GM23248 (cell line): ENCODE measurements around the gene PRKAR1B. TPM values are rescaled to one million over a fixed set of nuclear protein-coding genes. Genes with fewer than 3 reads are reported as not detected.
"Not testable (repeated sequence)": the region's sequence is repeated elsewhere in the genome, so short reads cannot be mapped to it uniquely, and the experiment has no call there.

Experiments
- DNase-seq: peaks from one replicate; pipeline ENCODE4 v3.0.0-alpha.2; 2015
- H2AFZ ChIP-seq: fragments of 200-600 bp; sonication (generic); 2 replicates; pipeline ENCODE4 v1.6.1; 2016; ENCODE audit warnings: antibody characterized with exemption
- H3F3A ChIP-seq: fragments of 200-600 bp; sonication (generic); 2 replicates; pipeline ENCODE4 v1.6.1; 2016; ENCODE audit warnings: mild to moderate bottlenecking, antibody characterized with exemption, mixed run types; ENCODE audit not compliant: insufficient read depth
- H3K27ac ChIP-seq: fragments of 200-600 bp; sonication (generic); 2 replicates; pipeline ENCODE4 v1.5.1; 2016; ENCODE audit warnings: mild to moderate bottlenecking
- H3K27me3 ChIP-seq: fragments of 200-600 bp; sonication (generic); replicated peaks from 2 replicates; pipeline ENCODE4 v1.6.1; 2016; ENCODE audit warnings: mild to moderate bottlenecking; ENCODE audit not compliant: insufficient read depth
- H3K36me3 ChIP-seq: fragments of 200-600 bp; sonication (generic); 2 replicates; pipeline ENCODE4 v1.6.1; 2016; ENCODE audit warnings: low read depth, mild to moderate bottlenecking
- H3K4me1 ChIP-seq: fragments of 200-600 bp; sonication (generic); 2 replicates; pipeline ENCODE4 v1.6.1; 2016; ENCODE audit warnings: mild to moderate bottlenecking; ENCODE audit not compliant: insufficient read depth
- H3K4me2 ChIP-seq: fragments of 200-600 bp; sonication (generic); one replicate; pipeline ENCODE4 v1.6.1; 2016; ENCODE audit warnings: mild to moderate bottlenecking; ENCODE audit not compliant: unreplicated experiment
- H3K4me3 ChIP-seq: fragments of 200-600 bp; sonication (generic); 2 replicates; pipeline ENCODE4 v1.5.1; 2016; ENCODE audit warnings: mild to moderate bottlenecking
- H3K79me2 ChIP-seq: fragments of 200-600 bp; sonication (generic); 2 replicates; pipeline ENCODE4 v1.6.1; 2016; ENCODE audit warnings: mild to moderate bottlenecking; ENCODE audit not compliant: insufficient read depth
- H3K9ac ChIP-seq: fragments of 200-600 bp; sonication (generic); 2 replicates; pipeline ENCODE4 v1.6.1; 2016; ENCODE audit warnings: mild to moderate bottlenecking
- H3K9me2 ChIP-seq: fragments of 200-600 bp; sonication (generic); 2 replicates; pipeline ENCODE4 v1.6.1; 2016; ENCODE audit warnings: mixed run types, mild to moderate bottlenecking, moderate library complexity; ENCODE audit not compliant: insufficient read depth
- H3K9me3 ChIP-seq: fragments of 200-600 bp; sonication (generic); one replicate; pipeline ENCODE4 v1.6.1; 2017; ENCODE audit warnings: low read depth
- H4K20me1 ChIP-seq: fragments of 200-600 bp; sonication (generic); 2 replicates; pipeline ENCODE4 v1.6.0; 2016; ENCODE audit not compliant: insufficient read depth
- EZH2 ChIP-seq: fragments of 200-600 bp; sonication (generic); IDR thresholded peaks from 2 replicates; pipeline ENCODE4 v1.6.1; 2018; ENCODE audit warnings: antibody characterized with exemption, mild to moderate bottlenecking; ENCODE audit not compliant: insufficient read depth, poor library complexity, severe bottlenecking
- EZH2phosphoT487 ChIP-seq: fragments of 200-600 bp; sonication (generic); IDR thresholded peaks from 2 replicates; pipeline ENCODE4 v1.6.1; 2018; ENCODE audit warnings: antibody characterized with exemption, moderate library complexity, mild to moderate bottlenecking, low read depth; ENCODE audit not compliant: insufficient read depth
- WGBS, 2 experiments: methylation state at CpG; one replicate each; pipeline ENCODE4 v1.1.6; 2015 to 2017; ENCODE audit warnings: low lambda C conversion rate in 2 of 2, low coverage in 1 of 2; ENCODE audit errors: missing lambda C conversion rate in 2 of 2; 5-methylcytosine and 5-hydroxymethylcytosine counted together
- in situ Hi-C: fragments of 300-500 bp; cut with MboI; formaldehyde crosslinking; loops from 2 replicates; pipeline ENCODE4 v1.15.0; 2020
- polyA plus RNA-seq: library from polyadenylated mRNA; unstranded; fragments of >200 nt; fragmentation: Nextera tagmentation; extraction: Ambion mirVana; gene quantifications from 2 replicates; pipeline ENCODE4 v1.2.1, GENCODE V29; 2016
- total RNA-seq: library from RNA; depleted of rRNA; stranded (reverse); fragments of >200 nt; shearing (Covaris generic); gene quantifications from 2 replicates; pipeline ENCODE4 v1.2.3, GENCODE V29; 2014

Gene PRKAR1B
- total and polyA plus RNA-seq, 2 experiments from 2014 or later: 10.2 to 12.9 TPM

GRCh38 chr7:552868-553635 lies 174.0 kb downstream of the PRKAR1B start:
- Histone ChIP-seq H4K20me1 (no peaks in the 10 kb centered on the region), H2AFZ (no peak overlapping the region), H3K4me2 (no peak overlapping the region), H3K36me3 (no peaks in the 10 kb centered on the region), H3K79me2 (no peaks in the 10 kb centered on the region), H3K27me3 (no peaks in the 10 kb centered on the region), H3K4me1 (no peaks in the 10 kb centered on the region), H3F3A (no peaks in the 10 kb centered on the region), H3K9me2 (no peaks in the 10 kb centered on the region), H3K9ac (no peak overlapping the region), H3K9me3 (no peaks in the 10 kb centered on the region), H3K4me3 (no peak overlapping the region), H3K27ac (no peak overlapping the region)
- WGBS, 2 experiments: 85 to 86% methylated on average over 41 to 42 of the region's 44 CpGs
- no peak for TF ChIP-seq EZH2
- no peak for TF ChIP-seq EZH2phosphoT487
- in situ Hi-C loops: no loop called here
- no peak for DNase-seq

- H3K4me2 ChIP-seq, H3K4me3 ChIP-seq, H2AFZ ChIP-seq, H3K36me3 ChIP-seq, H3F3A ChIP-seq, H3K79me2 ChIP-seq, DNase-seq, H3K27ac ChIP-seq, H3K9ac ChIP-seq, H3K9me2 ChIP-seq, H3K27me3 ChIP-seq, H3K9me3 ChIP-seq, H3K4me1 ChIP-seq, H4K20me1 ChIP-seq, in situ Hi-C loops: not testable (repeated sequence)
- 85 to 87% methylated on average over 20 to 31 of the region's 32 CpGs for WGBS, 2 experiments
Measured at GRCh38 chr7:552151-552867, 174.8 kb downstream of the PRKAR1B start.

GRCh38 chr7:551615-551970 lies 175.5 kb downstream of the PRKAR1B start:
- not testable (repeated sequence) for DNase-seq, H3K27ac ChIP-seq

GRCh38 chr7:550881-551614 lies 176.0 kb downstream of the PRKAR1B start:
- Histone ChIP-seq H3K27me3 (no peaks in the 10 kb centered on the region), H3K27ac (no peak overlapping the region), H3K36me3 (no peaks in the 10 kb centered on the region), H3K9me3 (no peaks in the 10 kb centered on the region), H3F3A (no peaks in the 10 kb centered on the region; the same call in 1 of the 2 replicates), H3K9ac (no peak overlapping the region), H3K4me1 (no peaks in the 10 kb centered on the region), H3K4me2 (no peak overlapping the region), H3K9me2 (no peaks in the 10 kb centered on the region), H3K79me2 (no peaks in the 10 kb centered on the region), H4K20me1 (no peaks in the 10 kb centered on the region), H2AFZ (no peak overlapping the region), H3K4me3 (no peak overlapping the region)
- WGBS, 2 experiments: 59 to 84% methylated on average over 6 to 17 of the region's 19 CpGs
- in situ Hi-C loops: no loop called here
- no peak for TF ChIP-seq EZH2
- TF ChIP-seq EZH2phosphoT487: no peak
- no peak for DNase-seq

More at GRCh38 chr7:551615-551970, 175.5 kb downstream of the PRKAR1B start:
- H3K9me3 ChIP-seq, H3K4me1 ChIP-seq, in situ Hi-C loops, H3K4me2 ChIP-seq, H3K9me2 ChIP-seq, H3K36me3 ChIP-seq, H2AFZ ChIP-seq, H3F3A ChIP-seq, H4K20me1 ChIP-seq, H3K4me3 ChIP-seq, H3K27me3 ChIP-seq, H3K9ac ChIP-seq, H3K79me2 ChIP-seq: not testable (repeated sequence)
- 83% methylated on average over 9 of the region's 9 CpGs; no CpG with 5 or more reads in 1 of the 2 experiments for WGBS, 2 experiments
